Breast epithelium (tissue), 4 donors: Measurements from ENCODE around the gene ATP8A1. TPM values are rescaled to one million over a fixed set of nuclear protein-coding genes. Genes with fewer than 3 reads are reported as not detected.
"Not testable (repeated sequence)": the region's sequence is repeated elsewhere in the genome, so short reads cannot be mapped to it uniquely, and the experiment has no call there.

Experiments used
- DNase-seq, 2 donors: peaks; one replicate each; pipeline ENCODE4 v3.0.0-alpha.2; 2019; ENCODE audit warnings: low spot score in 2 of 2
- H3K27ac ChIP-seq, 2 donors: fragments of 200-600 bp; sonication (generic) in 1 of 2; one replicate each; pipeline ENCODE4 v1.5.1; 2016 to 2019; ENCODE audit warnings: mild to moderate bottlenecking in 1 of 2
- H3K27me3 ChIP-seq, 2 donors: fragments of 200-600 bp; sonication (generic) in 1 of 2; one replicate each; pipeline versions ENCODE4 v1.5.1 to v1.6.0; 2017 to 2019; ENCODE audit warnings: control low read depth in 1 of 2, mild to moderate bottlenecking in 1 of 2
- H3K36me3 ChIP-seq: fragments of 200-600 bp; one replicate; pipeline ENCODE4 v1.5.1; 2019
- H3K4me1 ChIP-seq, 2 donors: fragments of 200-600 bp; sonication (generic); one replicate each; pipeline ENCODE4 v1.5.1; 2016 to 2019; ENCODE audit warnings: control low read depth in 1 of 2
- H3K4me3 ChIP-seq, 3 donors: fragments of 200-600 bp; sonication (generic); 1 replicate in 2 of 3; 2 replicates in 1 of 3; pipeline ENCODE4 v1.5.1; 2016 to 2019; ENCODE audit warnings: mild to moderate bottlenecking in 3 of 3, moderate library complexity in 2 of 3
- H3K9me3 ChIP-seq, 2 donors: fragments of 200-600 bp; sonication (generic) in 1 of 2; one replicate each; pipeline ENCODE4 v1.5.1; 2016 to 2019; ENCODE audit warnings: control low read depth in 1 of 2
- POLR2A ChIP-seq: fragments of 450-650 bp; IDR thresholded peaks from one replicate; pipeline ENCODE4 v1.6.1; 2016; ENCODE audit warnings: antibody characterized with exemption, mild to moderate bottlenecking, moderate library complexity
- POLR2AphosphoS5 ChIP-seq, 3 donors: sonication (generic); formaldehyde crosslinking; IDR thresholded peaks; one replicate each; pipeline ENCODE4 v1.6.1; 2017; ENCODE audit warnings: antibody characterized with exemption in 3 of 3
- intact Hi-C: fragments of 100-400 bp; cut with DNase I; formaldehyde crosslinking; loops from one replicate; pipeline ENCODE4 v1.15.1; 2023; ENCODE audit warnings: low total_unique reads
- total RNA-seq, 3 donors: library from RNA; depleted of rRNA; stranded (reverse); fragments of >200 nt; gene quantifications; one replicate each; pipeline ENCODE4 v1.1.0, GENCODE V29; 2016
- TF ChIP-seq, protein P1 (sequence below), 3 donors: fragments of 450-650 bp; IDR thresholded peaks; one replicate each; pipeline ENCODE4 v1.5.1; 2016 to 2017; ENCODE audit warnings: antibody characterized with exemption in 3 of 3, mild to moderate bottlenecking in 3 of 3, moderate library complexity in 3 of 3

The ATP8A1 gene
- total RNA-seq, 3 donors from 2014 or later: 12.2 to 17.0 (median 14.8) TPM

DNA sequence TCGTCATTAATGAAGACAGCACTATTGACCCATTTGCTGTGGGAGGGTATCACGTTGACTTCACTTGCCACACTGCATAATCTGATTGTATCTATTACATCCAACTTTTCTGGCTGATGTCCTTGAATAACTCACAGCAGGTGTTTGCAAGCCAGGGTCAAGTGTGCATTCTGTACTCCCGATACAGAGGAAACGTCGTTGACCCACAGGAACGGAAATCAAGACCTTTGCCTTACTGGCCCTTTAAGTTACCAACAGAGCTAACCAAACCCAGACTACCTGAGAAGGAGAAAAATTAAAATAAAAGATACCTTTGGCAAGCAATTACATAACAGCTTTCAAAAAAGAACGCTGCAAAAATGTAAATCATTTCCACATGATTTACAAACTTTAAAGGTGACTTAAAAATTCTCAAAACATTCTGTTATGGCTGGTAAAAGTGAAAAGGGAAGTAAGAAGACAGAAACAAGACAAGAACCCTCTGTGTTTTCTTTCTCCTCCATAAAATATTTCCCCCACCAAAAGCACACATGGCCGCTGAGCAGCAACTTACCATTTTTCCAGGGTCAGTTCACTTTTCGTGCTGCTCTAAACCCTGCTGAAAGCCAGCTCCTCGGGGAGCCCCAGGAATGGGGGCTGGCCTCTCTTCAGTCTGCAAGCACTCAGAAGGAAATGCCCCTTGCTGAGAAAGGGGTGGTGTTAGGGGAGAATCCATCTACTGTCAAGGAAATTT is 266.1 kb downstream of the ATP8A1 start:
- no peak for DNase-seq
- peaks cover 0 to 9% of the 10 kb centered on the region in 2 donors for H3K27me3 ChIP-seq
- H3K4me1 ChIP-seq: no peaks in the 10 kb centered on the region
- intact Hi-C loops: no loop called here
- no peak overlapping the region for H3K27ac ChIP-seq
- no peak overlapping the region for H3K4me3 ChIP-seq
- no peaks in the 10 kb centered on the region for H3K36me3 ChIP-seq
- H3K9me3 ChIP-seq: no peaks in the 10 kb centered on the region
- TF ChIP-seq POLR2AphosphoS5 (IDR thresholded peaks at IDR 0.05) (no peak), POLR2A (no peak)
- TF ChIP-seq, protein P1, sequence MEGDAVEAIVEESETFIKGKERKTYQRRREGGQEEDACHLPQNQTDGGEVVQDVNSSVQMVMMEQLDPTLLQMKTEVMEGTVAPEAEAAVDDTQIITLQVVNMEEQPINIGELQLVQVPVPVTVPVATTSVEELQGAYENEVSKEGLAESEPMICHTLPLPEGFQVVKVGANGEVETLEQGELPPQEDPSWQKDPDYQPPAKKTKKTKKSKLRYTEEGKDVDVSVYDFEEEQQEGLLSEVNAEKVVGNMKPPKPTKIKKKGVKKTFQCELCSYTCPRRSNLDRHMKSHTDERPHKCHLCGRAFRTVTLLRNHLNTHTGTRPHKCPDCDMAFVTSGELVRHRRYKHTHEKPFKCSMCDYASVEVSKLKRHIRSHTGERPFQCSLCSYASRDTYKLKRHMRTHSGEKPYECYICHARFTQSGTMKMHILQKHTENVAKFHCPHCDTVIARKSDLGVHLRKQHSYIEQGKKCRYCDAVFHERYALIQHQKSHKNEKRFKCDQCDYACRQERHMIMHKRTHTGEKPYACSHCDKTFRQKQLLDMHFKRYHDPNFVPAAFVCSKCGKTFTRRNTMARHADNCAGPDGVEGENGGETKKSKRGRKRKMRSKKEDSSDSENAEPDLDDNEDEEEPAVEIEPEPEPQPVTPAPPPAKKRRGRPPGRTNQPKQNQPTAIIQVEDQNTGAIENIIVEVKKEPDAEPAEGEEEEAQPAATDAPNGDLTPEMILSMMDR (IDR thresholded peaks at IDR 0.05): no peak

DNA sequence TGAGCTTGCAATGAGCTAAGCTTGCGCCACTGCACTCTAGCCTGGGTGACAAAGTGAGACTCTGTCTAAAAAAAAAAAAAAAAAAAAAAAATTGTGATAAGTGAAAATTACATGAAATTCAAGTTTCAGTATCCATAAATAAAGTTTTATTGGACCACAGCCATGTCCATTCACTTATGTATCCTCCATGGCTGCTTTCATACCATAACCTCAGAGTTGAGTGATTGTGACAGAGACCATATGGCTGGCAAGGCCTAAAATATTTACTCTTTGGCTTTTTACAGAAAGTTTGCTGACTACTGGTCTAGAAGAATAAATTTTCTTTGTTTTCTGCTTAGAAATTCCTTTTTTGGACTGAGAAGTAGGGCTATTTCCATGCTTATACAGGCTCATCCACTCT is 271.4 kb downstream of the ATP8A1 start:
- Histone ChIP-seq H3K9me3 (no peaks in the 10 kb centered on the region), H3K36me3 (no peaks in the 10 kb centered on the region), H3K4me1 (no peaks in the 10 kb centered on the region), H3K27ac (no peak overlapping the region), H3K27me3 (no peaks in the 10 kb centered on the region), H3K4me3 (no peak overlapping the region)
- DNase-seq: no peak
- intact Hi-C loops: no loop called here
- TF ChIP-seq POLR2AphosphoS5 (IDR thresholded peaks at IDR 0.05) (no peak), POLR2A (no peak)
- TF ChIP-seq, protein P1 (IDR thresholded peaks at IDR 0.05): no peak

DNA sequence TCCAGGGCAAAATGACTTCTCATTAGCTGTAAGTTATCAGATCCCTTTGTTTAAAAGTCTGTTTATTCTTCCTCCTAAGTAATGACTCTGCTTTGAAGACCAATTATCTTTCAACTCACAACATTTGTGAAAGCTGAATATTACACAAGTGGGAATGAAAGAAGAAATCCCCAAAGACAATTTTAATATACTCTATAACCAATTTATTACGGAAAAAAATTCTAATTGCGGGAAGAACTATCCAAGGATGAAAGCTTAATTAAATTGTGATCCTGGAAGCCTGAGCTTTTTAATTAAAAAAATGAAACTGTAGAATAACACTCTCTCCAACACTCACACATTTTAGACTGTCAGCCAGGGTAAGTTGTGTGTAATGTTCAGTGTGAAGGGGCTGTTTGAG is 275.2 kb downstream of the ATP8A1 start:
- no peaks in the 10 kb centered on the region for H3K4me1 ChIP-seq
- TF ChIP-seq POLR2A: no peak
- no peak for TF ChIP-seq POLR2AphosphoS5 (IDR thresholded peaks at IDR 0.05)
- TF ChIP-seq, protein P1 (IDR thresholded peaks at IDR 0.05): no peak
- H3K27me3 ChIP-seq: no peaks in the 10 kb centered on the region
- no peaks in the 10 kb centered on the region for H3K9me3 ChIP-seq
- H3K36me3 ChIP-seq: no peaks in the 10 kb centered on the region
- H3K27ac ChIP-seq: no peak overlapping the region
- no peak overlapping the region for H3K4me3 ChIP-seq
- DNase-seq: no peak
- intact Hi-C loops: no loop called here

DNA sequence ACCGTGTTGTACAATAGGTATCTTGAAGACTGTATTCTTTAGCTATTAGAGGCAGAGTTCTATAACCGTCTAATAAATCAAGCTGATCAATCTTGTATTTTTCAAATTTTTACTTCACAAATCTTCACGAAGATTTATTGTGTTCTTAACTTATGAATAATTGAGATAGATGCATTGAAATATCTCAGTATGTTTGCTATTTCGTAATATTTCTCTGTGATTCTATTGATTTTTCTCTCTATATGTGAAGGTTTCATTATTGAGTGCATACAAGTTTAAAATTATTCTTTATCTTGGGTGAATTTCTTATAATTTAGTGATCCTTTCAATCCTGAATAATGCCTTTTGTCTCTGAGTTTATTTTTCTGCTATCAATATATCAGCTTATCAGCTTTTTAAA is 279.4 kb downstream of the ATP8A1 start:
- Histone ChIP-seq H3K9me3 (no peaks in the 10 kb centered on the region), H3K4me3 (no peak overlapping the region), H3K27ac (no peak overlapping the region), H3K27me3 (no peaks in the 10 kb centered on the region), H3K36me3 (no peaks in the 10 kb centered on the region), H3K4me1 (no peaks in the 10 kb centered on the region)
- no peak for TF ChIP-seq POLR2A
- TF ChIP-seq, protein P1 (IDR thresholded peaks at IDR 0.05): no peak
- TF ChIP-seq POLR2AphosphoS5 (IDR thresholded peaks at IDR 0.05): no peak
- DNase-seq: no peak
- intact Hi-C loops: no loop called here

DNA sequence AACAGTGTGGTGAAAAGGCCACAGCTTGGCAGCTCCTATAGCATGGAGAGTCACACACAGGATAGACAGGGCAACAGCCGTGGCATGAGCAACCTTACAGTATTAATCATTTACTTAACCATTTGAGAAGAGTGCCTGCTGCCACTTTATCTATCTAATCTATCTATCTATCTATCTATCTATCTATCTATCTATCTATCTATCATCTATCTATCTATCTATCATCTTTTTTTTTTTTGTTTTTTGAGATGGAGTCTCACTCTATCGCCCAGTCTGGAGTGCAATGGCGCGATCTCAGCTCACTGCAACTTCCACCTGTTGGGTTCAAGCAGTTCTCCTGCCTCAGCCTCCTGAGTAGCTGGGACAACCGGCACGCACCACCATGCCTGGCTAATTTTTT is 284.6 kb downstream of the ATP8A1 start:
- H3K27me3 ChIP-seq, intact Hi-C loops, H3K4me1 ChIP-seq, H3K9me3 ChIP-seq, H3K27ac ChIP-seq, DNase-seq, H3K4me3 ChIP-seq, H3K36me3 ChIP-seq: not testable (repeated sequence)
